HL-60 (cell line): ENCODE data around the gene CAMK2G.

Experiments
- DNase-seq, 2 experiments: peaks; one replicate each; pipeline ENCODE4 v3.0.0-alpha.2; 2010 to 2020; ENCODE audit warnings: low read depth in 1 of 2, low spot score in 1 of 2
- H3K27ac ChIP-seq: fragments of 250-450 bp; sonication (Bioruptor Pico); replicated peaks from 2 replicates; pipeline ENCODE4 v1.5.1; 2020; ENCODE audit warnings: mild to moderate bottlenecking, moderate library complexity
- H3K27me3 ChIP-seq: fragments of 250-450 bp; sonication (Bioruptor Pico); 2 replicates; pipeline ENCODE4 v1.5.1; 2021; ENCODE audit warnings: mild to moderate bottlenecking, moderate library complexity; ENCODE audit not compliant: insufficient read depth, poor library complexity, severe bottlenecking
- H3K4me3 ChIP-seq: replicated peaks from 2 replicates; pipeline ENCODE4 v1.5.1; 2011; ENCODE audit warnings: mild to moderate bottlenecking, control low read depth, low read length; ENCODE audit not compliant: insufficient read depth
- CTCF ChIP-seq: IDR thresholded peaks from one replicate; pipeline ENCODE4 v1.5.1; 2011; ENCODE audit warnings: low read length, control low read depth, inconsistent platforms; ENCODE audit not compliant: insufficient read depth
- GABPA ChIP-seq: IDR thresholded peaks from 2 replicates; pipeline ENCODE4 v1.6.1; 2012; ENCODE audit warnings: low read depth
- POLR2AphosphoS5 ChIP-seq: IDR thresholded peaks from 2 replicates; pipeline ENCODE4 v1.6.1; 2012; ENCODE audit warnings: low read depth
- REST ChIP-seq: IDR thresholded peaks from 2 replicates; pipeline ENCODE4 v1.6.1; 2012; ENCODE audit warnings: low read depth; ENCODE audit not compliant: insufficient replicate concordance
- SPI1 ChIP-seq: IDR thresholded peaks from 2 replicates; pipeline ENCODE4 v1.6.1; 2012; ENCODE audit warnings: low read depth, mild to moderate bottlenecking, borderline replicate concordance

Gene CAMK2G

GRCh38 chr10:73889014-73889413 lies 14.7 kb upstream of the CAMK2G start:
- peak in 1 of 2 experiments; percentile 88 for DNase-seq
- no peak overlapping the region for H3K4me3 ChIP-seq
- H3K27ac ChIP-seq: no peak overlapping the region

GRCh38 chr10:73888514-73888913 lies 14.2 kb upstream of the CAMK2G start:
- Histone ChIP-seq H3K27ac (no peak overlapping the region), H3K27me3 (no peaks in the 10 kb centered on the region), H3K4me3 (no peak overlapping the region)
- DNase-seq: no peak
- TF ChIP-seq POLR2AphosphoS5 (no peak), REST (no peak), CTCF (no peak), SPI1 (no peak), GABPA (no peak)

More at GRCh38 chr10:73889014-73889413, 14.7 kb upstream of the CAMK2G start:
- H3K27me3 ChIP-seq: no peaks in the 10 kb centered on the region
- TF ChIP-seq REST (no peak), GABPA (no peak), POLR2AphosphoS5 (no peak), SPI1 (peak; percentile 36; the same call in 1 of the 2 replicates), CTCF (no peak)

- Histone ChIP-seq H3K4me3 (no peak overlapping the region), H3K27ac (no peak overlapping the region), H3K27me3 (no peaks in the 10 kb centered on the region)
- TF ChIP-seq REST (no peak), GABPA (no peak), CTCF (no peak), SPI1 (no peak), POLR2AphosphoS5 (no peak)
- no peak for DNase-seq
Observed at GRCh38 chr10:73887294-73888039, 13.1 kb upstream of the CAMK2G start.
